RPMI8226 (cell line): ENCODE results near the gene KAZALD1.
A peak's percentile ranks its signal among the peaks of the same experiment; 100 is the strongest.

Source experiments
- DNase-seq: peaks from one replicate; pipeline ENCODE4 v3.0.0-alpha.2; 2015

KAZALD1 gene

DNA sequence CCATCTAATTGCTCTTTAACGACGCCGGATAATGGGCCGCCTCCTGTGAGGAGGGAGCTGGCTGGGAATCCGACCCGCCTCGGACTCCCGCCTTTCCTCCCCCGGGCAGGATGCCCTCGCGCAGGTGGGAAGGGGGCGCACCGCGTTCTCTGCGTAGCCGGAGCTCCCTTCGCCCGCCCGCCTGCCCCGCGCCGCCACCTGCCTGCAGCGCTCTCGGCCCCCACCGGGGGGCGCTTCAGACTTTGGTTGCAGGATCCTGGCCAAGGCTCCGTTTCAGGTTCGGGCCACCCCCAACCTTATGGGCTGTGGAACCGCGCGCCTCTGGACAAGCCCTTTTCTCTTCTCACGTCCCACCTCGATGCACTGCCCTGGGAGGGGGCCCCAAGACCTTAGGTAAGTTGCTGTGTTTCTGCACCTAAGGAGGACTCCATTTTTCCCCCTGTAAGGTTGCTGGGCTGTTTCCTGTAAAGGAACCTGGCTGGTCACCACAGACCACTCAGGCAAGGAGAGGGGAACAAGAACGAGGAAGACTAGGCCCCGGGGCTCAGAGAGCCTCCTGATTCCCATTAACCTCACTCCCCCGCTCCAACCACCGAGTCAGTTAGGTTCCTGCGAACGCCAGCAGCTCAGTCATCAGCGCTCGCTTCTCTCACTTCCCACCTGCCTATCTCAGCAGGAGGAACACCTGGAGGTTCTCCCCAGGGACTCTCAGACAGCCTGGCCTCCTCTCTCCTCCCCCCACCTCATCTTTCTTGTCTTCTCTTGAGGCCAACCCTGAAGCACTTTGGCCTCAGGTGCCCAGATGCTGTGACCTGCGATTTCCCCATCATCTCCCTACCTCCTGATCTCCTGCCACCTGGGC, 11.3 kb upstream of the KAZALD1 start:
- DNase-seq, result peak; percentile 71

DNA sequence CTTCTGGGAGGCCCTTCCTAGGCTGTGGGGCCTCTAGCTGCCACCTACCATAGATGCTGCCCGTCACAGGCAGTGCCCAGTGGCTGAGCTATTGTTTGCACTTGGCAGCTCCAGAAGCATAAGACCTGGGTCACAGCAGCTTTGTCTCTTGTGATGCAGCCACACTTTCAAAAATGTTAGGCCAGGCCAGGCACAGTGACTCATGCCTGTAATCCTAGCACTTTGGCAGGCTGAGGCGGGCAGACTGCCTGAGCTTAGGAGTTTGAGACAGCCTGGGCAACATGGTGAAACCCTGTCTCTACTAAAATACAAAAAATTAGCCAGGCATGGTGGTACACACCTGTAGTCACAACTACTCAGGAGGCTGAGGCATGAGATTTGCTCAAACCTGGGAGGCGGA, 9.5 kb upstream of the KAZALD1 start:
- no peak for DNase-seq

DNA sequence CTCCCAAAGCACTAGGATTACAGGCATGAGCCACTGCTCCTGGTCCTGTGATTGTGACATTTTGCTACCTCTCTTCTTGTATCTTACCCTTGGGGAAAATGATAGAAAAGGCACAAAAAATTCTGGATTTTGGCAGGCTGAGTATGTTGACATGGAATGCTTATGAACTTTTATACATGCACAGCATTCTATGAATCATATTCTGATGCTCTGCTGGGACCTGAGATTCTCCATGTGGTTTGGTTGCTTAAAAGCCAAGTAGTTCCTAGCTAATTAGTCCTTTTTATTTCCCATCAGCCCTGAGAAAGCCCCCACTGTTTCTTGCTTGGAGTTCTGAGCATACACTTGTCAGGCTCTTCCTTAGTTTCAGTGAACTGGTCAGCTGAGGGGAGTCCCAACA, 8.3 kb upstream of the KAZALD1 start:
- no peak for DNase-seq

DNA sequence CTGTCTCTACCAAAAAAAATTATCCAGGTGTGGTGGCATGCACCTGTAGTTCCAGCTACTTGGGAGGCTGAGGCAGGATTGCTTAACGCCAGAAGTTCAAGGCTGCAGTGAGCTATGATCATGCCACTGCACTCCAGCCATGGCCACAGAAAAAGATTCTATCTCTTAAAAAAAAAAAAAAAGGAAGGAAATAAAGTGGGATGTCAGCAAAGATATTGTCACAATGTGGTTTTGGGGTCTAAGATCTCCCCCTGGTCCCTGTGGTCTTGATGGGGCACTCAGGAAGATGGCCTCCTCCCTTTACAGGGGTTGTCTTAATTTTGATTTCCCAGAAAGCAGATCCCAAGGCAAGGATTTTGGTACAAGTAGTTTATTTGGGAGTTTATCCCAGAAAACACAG, 7.4 kb upstream of the KAZALD1 start:
- no peak for DNase-seq

DNA sequence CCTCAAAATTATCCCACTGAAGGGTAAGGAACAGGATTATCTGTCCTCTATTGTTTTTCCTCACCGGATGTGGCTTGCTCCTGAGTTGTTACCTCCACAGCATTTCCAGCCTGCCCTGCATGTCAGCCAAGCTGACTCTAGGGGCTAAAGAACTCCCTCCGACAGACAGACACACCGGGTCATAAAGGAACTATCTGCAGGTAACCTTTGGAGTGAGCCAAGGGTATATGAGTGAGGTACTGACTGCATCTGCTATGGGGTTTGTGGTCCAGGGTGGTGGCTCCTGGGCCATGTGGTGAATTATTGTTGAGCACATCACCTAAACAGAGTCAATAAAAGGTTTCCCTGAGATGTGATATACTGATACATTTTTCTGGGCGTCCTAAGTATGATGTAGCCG, 6.9 kb upstream of the KAZALD1 start:
- DNase-seq, result no peak

DNA sequence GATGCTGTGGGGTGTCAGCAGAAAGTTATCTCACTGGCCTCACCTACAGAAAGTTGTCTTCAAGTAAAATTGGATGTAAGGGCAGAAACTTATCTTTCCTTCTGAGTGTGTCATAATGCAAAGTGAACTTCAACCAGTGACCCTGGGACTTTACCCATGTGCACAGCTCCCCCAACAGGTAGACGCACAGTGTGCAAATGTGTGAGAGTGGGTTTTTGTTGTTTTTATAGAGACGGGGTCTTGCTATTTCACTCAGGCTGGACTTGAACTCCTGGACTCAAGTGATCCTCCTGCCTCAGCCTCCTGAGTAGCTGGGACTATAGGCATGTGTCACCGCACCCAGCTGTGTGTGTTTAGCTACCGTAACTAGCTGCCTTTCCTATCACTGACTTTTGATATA, 6.4 kb upstream of the KAZALD1 start:
- no peak for DNase-seq

DNA sequence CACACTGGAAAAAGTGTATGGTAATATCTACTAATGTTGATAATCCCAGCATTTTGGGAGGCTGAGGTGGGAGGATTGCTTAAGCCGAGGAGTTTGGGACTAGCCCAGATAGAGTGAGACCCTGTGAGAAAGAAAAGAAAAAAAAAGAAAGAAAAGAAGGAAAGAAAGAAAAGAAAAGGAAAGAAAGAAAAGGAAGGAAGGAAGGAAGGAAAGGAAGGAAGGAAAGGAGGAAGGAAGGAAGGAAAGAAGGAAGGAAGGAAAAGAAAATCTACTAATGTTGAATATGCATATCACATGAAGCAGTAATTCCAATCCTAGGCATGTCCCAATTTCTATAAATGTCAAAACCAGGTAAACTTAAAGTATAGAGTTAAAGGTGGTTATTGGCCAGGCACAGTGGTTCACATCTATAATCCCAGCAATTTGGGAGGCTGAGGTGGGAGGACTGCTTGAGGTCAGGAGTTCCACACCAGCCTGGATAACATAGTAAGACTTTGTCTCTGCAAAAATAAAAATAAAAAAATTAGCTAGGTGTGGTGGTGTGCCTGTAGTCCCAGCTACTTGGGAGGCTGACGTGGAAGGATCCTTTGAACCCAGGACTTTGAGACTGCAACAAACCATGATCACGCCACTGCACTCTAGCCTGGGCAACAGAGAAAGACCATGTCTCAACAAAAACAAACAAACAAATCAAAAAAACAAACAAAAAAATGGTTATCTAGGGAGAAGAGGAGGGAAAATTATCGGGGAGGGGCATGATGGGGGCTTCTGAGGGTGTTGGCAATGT, 5.2 kb upstream of the KAZALD1 start:
- no peak for DNase-seq

DNA sequence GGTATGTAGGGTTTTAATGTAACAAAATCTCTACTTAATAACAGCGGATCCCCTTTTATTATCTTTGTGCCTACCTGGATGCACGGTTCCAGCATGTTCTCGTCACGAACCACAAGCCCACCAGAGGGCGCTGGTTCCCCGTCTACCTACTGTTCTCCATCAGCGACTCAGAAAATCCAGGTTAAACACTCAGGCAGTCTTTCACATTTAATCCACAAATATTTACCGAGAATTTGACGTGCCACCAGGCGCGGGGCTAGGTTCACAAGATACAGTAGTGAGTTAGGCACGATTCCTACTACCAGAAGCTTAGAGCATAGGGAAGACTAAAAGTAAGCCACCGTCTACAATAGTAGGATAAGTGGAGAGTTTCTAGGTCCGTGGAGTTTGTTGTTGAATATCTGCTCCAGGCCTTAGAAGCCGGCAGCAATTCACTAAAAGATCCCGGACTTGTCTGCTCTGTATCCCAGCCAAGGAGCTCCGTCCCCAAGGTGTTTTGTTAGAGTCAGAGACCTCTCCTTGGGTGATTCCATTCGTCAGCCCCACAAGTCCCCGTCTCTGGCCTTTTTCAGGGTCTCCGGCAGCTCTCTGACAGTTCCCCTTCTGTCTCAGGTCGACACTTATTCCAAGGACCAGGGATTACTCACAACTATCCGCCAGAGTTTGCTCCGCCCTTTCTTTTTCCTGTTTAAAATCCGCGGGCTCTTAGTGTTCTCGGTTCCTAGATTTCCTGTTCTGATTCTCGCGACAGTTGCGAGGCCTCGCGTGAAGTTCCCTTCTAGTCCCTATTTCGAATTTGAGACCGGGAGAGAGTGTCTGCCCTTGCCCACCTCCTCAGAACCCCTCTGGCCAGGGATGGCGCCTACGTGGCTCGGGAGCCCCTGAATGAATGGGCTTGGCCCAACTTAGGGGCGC, 1.5 kb upstream of the KAZALD1 start:
- peak; percentile 90 for DNase-seq

DNA sequence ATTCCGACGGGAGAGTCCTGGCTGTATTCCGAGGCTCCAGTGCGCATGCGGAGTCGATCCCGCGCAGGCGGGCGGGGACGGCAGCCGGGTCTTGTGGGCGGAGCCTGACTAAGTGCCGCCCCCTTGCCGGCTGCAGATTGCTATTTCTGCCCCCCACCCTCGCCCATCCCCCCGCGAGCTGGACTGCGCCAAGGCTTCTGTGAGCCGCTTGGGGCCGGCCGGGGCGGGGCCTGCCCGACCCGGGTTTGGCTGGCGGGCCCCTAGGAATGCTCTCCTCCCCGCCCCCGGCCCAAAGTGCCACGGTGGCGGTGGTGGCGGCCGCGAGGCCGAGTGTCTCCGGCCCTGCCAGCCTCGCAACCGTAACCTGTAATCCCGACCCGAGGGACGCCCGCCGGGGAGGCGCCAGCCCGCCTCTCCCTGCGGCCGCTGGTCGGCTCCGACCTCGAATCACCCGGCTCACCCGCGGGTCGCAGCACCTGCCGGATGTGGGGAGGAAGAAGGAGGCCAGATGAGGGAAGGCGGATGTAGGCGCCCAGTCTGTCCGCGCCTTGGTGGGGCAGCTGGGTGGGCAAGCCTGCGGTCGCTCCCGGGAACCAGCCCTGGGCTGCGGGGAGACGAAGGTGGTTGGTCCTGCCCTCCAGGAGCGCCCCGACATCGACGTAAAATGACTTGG, 702 bp upstream of the KAZALD1 start:
- peak; percentile 95 for DNase-seq

DNA sequence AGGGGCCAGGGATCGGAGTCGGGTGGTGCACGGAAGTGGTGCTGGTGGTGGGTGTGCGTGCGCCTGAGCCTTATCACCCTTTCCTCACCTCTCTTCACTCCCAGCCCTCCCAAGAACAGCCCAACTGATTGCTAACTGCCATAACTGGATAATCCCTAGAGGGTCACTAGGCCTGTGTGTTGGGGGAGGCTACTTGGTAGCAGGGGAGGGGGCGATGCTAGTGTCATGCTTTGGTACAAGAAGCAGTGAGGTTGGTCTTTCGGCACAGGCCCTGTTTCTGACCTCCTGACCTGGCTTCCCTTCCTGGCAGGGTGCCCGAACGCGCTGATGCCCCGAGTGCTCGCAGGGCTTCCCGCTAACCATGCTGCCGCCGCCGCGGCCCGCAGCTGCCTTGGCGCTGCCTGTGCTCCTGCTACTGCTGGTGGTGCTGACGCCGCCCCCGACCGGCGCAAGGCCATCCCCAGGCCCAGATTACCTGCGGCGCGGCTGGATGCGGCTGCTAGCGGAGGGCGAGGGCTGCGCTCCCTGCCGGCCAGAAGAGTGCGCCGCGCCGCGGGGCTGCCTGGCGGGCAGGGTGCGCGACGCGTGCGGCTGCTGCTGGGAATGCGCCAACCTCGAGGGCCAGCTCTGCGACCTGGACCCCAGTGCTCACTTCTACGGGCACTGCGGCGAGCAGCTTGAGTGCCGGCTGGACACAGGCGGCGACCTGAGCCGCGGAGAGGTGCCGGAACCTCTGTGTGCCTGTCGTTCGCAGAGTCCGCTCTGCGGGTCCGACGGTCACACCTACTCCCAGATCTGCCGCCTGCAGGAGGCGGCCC, 652 bp downstream of the KAZALD1 start:
- peak; percentile 16 for DNase-seq

DNA sequence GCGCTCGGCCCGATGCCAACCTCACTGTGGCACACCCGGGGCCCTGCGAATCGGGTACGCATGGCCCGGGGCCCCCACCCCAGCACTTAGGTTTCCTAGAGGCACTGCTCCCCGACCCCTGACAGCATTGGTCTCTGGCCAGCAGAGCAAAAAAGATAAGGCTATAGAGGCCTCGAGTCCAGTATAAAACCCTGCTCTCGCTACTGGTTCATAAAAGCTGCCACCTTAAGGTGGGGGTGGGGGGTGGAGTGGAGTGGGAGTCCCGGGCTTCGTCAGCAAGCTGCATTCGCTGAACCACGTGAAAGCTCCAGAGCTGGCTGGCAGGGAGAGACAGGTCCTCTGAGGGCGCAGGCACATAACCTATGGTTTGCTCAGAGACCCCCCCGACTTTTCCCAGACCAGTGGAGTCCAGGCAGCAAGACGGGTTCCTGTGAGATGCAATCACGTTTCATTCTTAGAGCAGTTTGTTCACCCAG, 1.3 kb downstream of the KAZALD1 start:
- no peak for DNase-seq

DNA sequence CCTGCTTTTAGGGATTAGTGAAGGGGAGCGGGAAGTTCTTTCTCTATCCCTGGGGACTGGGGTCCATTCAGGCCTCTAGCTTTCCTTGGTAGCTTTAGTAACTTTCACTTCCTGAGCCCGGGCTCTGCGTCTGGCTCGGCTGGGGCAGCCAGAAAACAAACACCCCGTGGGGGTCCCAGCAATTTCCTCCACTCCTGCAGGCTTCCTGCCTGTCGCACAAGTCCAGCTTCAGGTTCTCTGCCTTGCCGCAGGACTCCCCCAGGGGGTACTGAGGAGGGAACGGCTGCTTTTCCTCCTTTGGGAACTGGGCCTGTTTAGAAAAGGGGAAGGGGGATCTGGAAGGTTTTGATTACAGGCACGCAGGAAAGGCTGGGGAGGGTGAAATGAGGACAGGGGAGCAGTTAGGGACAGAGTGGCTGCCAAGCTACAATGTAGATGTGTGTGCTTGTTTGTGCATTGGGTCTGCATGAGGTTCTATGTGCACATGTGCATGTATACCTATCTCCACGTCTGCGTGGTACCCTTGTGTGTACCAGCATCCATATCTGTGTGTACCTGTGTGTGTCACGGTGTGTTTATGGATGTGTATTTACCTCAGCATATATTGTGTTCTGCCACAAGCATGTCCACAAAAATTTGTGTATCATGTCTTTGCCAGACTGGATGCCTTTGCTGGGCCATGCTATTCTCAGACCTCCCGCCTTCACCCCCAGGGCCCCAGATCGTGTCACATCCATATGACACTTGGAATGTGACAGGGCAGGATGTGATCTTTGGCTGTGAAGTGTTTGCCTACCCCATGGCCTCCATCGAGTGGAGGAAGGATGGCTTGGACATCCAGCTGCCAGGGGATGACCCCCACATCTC, 2.0 kb downstream of the KAZALD1 start:
- DNase-seq, result no peak

DNA sequence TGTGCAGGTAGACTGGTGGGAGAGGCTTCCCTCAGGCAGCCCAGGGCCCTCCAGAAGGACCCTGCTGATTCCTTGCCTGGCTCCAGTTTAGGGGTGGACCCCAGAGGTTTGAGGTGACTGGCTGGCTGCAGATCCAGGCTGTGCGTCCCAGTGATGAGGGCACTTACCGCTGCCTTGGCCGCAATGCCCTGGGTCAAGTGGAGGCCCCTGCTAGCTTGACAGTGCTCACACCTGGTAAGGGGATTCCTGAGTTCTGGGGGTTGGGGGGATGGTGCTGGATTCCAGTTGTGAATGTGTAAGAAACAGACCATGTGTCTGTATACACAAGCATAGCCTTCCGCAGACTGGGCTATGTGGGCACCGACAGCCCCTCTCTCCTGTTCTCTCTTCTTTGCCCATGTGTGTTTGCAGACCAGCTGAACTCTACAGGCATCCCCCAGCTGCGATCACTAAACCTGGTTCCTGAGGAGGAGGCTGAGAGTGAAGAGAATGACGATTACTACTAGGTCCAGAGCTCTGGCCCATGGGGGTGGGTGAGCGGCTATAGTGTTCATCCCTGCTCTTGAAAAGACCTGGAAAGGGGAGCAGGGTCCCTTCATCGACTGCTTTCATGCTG, 2.7 kb downstream of the KAZALD1 start:
- DNase-seq, result no peak

DNA sequence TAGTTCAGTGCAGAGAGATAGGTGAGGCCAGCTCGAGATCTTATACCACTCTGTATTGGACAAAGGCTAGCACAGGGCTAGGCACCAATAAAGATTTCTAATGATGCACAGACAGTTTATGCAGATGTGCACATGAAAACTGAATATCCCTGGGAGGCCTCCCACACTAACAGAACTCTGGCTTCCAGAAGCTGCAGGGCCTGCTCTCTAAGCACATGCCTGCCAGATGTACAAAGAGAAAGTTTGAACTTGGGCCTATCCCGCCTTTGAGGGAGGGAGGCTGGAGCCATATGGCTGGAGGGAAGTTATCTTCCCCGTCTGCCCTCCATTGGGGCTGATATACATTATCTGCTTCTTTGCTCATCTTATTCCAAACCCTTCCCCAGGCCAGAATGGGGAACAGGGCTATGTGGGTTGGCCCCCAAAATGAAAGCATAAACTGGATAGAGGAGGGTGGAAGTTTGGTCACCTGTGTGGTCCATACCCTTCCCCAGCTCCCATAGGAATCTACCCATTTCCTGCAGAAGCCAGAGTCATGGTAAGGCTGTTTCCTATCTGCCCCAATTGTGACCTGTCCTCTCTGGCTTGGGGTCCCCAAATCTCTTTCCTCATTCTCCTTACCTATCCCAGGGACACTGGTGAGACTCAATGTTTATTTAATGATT, 3.8 kb downstream of the KAZALD1 start:
- DNase-seq, result peak; percentile 41

DNA sequence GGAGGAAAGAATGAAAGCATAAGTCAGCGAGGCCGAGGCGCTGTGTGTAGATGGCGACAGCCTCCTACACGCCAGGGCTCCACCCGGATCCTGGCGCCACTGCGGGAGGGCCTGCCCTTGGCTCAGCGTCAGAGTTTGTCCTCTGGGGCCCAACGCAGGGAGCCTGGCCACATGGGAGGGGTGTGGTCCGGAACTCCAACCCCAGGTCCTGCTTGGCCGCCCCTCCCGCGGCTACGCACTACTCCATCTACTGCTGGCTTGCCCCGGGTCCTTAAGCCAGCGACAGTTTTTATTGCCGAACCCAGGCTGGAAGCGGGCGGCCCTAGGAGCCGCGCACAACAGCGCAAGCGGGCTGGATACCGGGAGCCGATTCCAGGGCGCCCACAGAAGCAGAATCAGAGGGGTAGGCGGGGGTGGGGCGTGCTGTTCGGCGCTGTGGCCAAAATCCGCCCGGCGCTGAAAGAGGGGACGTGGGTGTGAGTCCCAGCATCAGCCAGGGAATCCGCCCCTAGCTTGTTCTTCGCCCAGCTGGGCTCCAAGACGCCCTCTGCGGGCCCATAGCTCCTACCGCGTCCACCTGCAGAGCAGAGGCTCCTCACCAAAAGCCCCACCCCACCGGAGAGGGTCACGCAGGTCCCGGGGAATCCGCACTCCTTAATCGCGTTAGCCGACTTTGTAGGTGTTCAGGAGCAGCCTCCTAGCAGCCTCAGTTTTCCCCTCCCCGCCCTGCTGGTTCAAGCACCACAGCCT, 4.5 kb downstream of the KAZALD1 start:
- peak; percentile 86 for DNase-seq

DNA sequence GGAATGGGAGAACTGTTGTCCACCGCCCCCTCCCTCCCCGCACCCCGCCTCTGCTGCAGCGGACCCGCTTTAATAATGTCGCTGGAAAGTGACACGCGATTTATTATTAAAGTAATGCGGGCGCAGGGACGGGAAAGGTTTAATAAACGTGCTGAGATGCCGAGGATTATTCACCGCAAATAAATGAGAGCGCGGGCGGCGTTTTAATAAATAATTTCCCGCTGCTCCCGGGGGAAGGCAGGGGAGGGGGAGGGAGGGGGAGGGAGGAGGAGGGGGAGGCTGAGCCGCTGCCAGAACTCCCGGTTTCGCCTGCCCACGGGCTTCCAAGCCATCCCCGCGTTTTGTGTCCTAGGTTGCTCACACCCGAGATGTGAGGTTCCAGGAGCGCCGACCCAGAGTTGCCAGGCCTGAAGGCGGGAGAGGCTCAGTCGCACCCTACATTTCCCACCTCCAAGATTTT, 5.1 kb downstream of the KAZALD1 start:
- DNase-seq, result peak; percentile 24

DNA sequence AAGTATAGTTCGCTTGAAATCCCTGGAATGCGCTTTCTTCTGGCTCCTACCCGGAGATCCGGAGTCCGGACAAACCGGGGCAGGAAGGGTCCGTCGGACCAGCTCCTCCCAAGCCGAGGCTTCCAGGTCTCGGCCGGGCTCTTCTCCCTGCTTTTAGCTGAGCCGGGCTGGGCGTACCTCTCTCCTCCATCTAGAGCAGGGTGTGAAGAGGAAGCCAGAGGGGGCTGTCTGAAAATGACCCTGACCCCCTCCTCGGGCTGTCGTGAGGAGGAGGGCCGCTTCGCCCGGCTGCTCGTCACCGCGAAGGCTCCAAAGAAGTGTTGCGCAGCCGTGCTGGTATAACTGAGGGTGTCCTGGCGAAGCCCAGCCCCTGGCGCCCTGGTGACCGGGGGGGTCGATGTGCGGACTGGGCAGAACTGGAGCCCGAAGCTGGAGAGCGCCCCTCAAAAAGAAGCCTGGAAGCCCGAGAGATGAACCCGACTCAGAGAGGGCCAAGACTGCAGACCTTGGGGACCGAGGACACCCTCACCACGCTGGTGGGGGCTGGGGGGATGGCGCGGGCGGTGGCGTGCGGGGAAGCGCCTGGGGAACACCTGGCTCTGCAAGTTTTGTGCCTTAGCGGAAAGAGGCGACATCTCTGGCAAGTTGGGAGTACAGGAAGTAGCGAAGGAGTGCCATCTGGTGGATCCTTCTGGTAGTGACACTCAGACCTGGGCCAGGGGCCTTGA, 5.7 kb downstream of the KAZALD1 start:
- DNase-seq, result peak; percentile 87

DNA sequence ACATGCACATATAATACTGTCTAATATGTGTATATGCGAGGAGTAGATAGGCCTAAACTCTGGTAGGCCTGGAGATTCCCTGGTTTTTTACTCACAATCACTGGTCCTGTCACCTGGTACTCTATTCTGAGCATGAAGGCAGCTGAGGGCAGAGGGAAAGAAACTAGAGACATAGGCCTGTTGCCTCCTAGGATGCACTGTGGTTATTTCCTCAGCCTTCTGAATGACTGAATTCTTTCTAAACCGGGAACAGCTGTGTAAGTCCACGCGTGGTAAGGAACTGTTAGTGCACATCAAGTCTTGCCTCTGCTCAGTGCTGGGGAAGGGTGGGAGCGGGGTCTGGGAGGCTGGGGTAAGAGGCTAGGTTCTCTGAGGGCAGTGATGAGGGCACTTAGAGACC, 7.7 kb downstream of the KAZALD1 start:
- no peak for DNase-seq
